Transverse colon (tissue), 4 donors: Measurements from ENCODE around the gene TEAD4.

ENCODE experiments used
- CTCF ChIP-seq, 5 experiments: fragments of 200-600 bp in 3 of 5; fragments of 450-650 bp in 2 of 5; sonication (generic) in 3 of 5; IDR thresholded peaks; 1 replicate in 2 of 5; 2 replicates in 3 of 5; pipeline ENCODE4 v1.5.1; 2016 to 2017; ENCODE audit warnings: antibody characterized with exemption in 5 of 5, inconsistent platforms in 3 of 5, mild to moderate bottlenecking in 2 of 5, moderate library complexity in 1 of 5
- POLR2A ChIP-seq: fragments of 450-650 bp; IDR thresholded peaks from one replicate; pipeline ENCODE4 v1.6.1; 2016; ENCODE audit warnings: antibody characterized with exemption, mild to moderate bottlenecking, moderate library complexity
- POLR2AphosphoS5 ChIP-seq, 3 donors: sonication (generic); formaldehyde crosslinking; IDR thresholded peaks; one replicate each; pipeline ENCODE4 v1.6.1; 2016; ENCODE audit warnings: antibody characterized with exemption in 3 of 3

GRCh38 chr12:2941524-2941923, 17.7 kb upstream of the TEAD4 start:
- no peak for TF ChIP-seq CTCF (IDR thresholded peaks at IDR 0.05)
- TF ChIP-seq POLR2A = no peak
- no peak for TF ChIP-seq POLR2AphosphoS5 (IDR thresholded peaks at IDR 0.05)
